Upper lobe of right lung (tissue), 1 donor: ENCODE results near the gene SCD5. TPM values are rescaled to one million over a fixed set of nuclear protein-coding genes. Genes with fewer than 3 reads are reported as not detected.

Source experiments
- ATAC-seq: fragments of 200-7000 bp; cut with Tn5 transposase; one replicate; pipeline ENCODE4 v1.9.1; 2020; ENCODE audit warnings: mild to moderate bottlenecking, moderate library complexity
- DNase-seq: peaks from one replicate; pipeline ENCODE4 v3.0.0-alpha.2; 2020
- H3K27ac ChIP-seq: fragments of 200-600 bp; one replicate; pipeline ENCODE4 v1.8.0; 2022
- H3K27me3 ChIP-seq: fragments of 200-600 bp; one replicate; pipeline ENCODE4 v1.8.0; 2022; ENCODE audit warnings: mild to moderate bottlenecking
- H3K36me3 ChIP-seq: fragments of 200-600 bp; one replicate; pipeline ENCODE4 v1.8.0; 2022
- H3K4me1 ChIP-seq: fragments of 200-600 bp; one replicate; pipeline ENCODE4 v1.8.0; 2022
- H3K4me3 ChIP-seq: fragments of 200-600 bp; one replicate; pipeline ENCODE4 v1.8.0; 2022; ENCODE audit warnings: mild to moderate bottlenecking
- H3K9me3 ChIP-seq: fragments of 200-600 bp; one replicate; pipeline ENCODE4 v1.8.0; 2022
- CTCF ChIP-seq: fragments of 200-600 bp; IDR thresholded peaks from one replicate; pipeline ENCODE4 v1.8.0; 2022; ENCODE audit warnings: antibody characterized with exemption
- intact Hi-C: fragments of 100-400 bp; cut with DNase I; formaldehyde crosslinking; loops from one replicate; pipeline ENCODE4 v1.11.0; 2022
- total RNA-seq: library from RNA; stranded (reverse); fragmentation: NEBNext Ultra II Directional; extraction: Animal tissue kit (Norgen Biotek cat#: 25700); gene quantifications from one replicate; pipeline ENCODE4 v1.2.1, GENCODE V29; 2021
- donor health status: DM: no; HTN: yes; CAD: no; lungs with severe emphysema.

SCD5 gene
- total RNA-seq, 1 donor from 2014 or later = 20.6 TPM

DNA sequence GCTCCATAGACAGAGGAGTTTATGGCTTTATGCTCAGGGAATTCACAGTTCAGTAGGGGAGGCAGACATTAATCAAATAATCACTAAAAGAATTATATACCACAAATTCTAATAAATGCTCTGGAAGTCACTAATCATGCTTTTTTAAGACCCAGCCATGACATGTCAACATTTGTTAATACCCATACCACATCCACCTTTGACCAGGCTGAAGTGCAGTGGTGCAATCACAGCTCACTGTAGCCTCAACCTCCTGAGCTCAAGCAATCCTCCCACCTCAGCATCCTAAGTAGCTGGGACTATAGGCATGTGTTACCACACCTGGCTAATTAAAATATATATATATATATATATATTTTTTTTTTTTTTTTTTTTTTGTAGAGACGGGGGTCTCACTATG, 12.8 kb upstream of the SCD5 start:
- no peak overlapping the region for H3K27ac ChIP-seq
- H3K27me3 ChIP-seq = no peaks in the 10 kb centered on the region
- DNase-seq (no peak), ATAC-seq (no peak)
- H3K36me3 ChIP-seq = no peaks in the 10 kb centered on the region
- intact Hi-C loops = no loop called here
- peaks cover 5% of the 10 kb centered on the region for H3K4me1 ChIP-seq
- H3K9me3 ChIP-seq = no peaks in the 10 kb centered on the region
- no peak for TF ChIP-seq CTCF
- H3K4me3 ChIP-seq = no peak overlapping the region

DNA sequence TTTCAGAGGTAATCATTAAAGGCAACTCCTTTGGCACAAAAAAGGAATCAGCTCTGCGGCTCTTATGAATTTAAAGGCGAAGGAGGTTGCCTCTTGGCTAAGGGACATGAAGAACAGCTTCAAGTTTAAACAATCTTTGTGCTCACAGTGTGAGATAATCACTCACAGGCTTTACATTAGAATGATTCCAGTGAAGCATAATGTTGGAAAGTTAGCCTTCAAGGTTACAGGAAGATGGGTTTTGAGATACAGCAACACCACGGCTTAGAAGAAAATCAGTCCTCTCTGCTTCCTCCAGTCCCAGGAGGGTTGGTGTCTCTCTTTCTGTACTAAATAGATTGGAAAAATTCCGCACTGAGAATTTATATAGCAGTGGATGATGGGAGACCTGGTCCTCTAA, 11.6 kb upstream of the SCD5 start:
- no peak for TF ChIP-seq CTCF
- H3K9me3 ChIP-seq = no peaks in the 10 kb centered on the region
- H3K4me3 ChIP-seq = no peak overlapping the region
- intact Hi-C loops = no loop called here
- no peak for DNase-seq
- no peak overlapping the region for H3K27ac ChIP-seq
- H3K4me1 ChIP-seq = peaks cover 5% of the 10 kb centered on the region
- no peaks in the 10 kb centered on the region for H3K27me3 ChIP-seq
- H3K36me3 ChIP-seq = no peaks in the 10 kb centered on the region
- no peak for ATAC-seq

- DNase-seq (no peak), ATAC-seq (no peak)
Measured at GRCh38 chr4:82809619-82810018, 11.0 kb upstream of the SCD5 start.

DNA sequence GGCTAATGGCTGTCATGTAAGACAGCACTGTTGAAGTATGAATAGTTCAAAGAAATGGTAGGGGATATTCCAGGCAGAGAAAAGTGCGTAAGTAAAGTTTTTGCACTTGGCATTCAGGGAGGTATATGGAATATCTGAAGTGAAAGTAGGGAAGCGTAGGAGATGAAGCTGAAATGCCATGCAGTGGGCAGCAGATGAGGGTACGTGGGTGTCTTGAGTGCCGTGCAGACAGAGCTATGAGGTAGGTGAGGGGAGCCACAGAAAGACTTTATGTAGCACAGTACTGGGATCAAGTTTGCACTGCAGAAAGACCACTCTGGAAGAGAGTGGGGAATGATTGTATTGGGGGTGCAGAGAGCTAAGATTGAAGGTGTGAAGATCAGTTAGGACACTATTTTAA, 5.2 kb upstream of the SCD5 start:
- Histone ChIP-seq H3K9me3 (no peaks in the 10 kb centered on the region), H3K4me1 (peaks cover 6% of the 10 kb centered on the region), H3K36me3 (no peaks in the 10 kb centered on the region), H3K27ac (no peak overlapping the region), H3K27me3 (peaks cover 9% of the 10 kb centered on the region), H3K4me3 (no peak overlapping the region)
- DNase-seq = no peak
- intact Hi-C loops = no loop called here
- no peak for TF ChIP-seq CTCF
- no peak for ATAC-seq

More at GRCh38 chr4:82809619-82810018, 11.0 kb upstream of the SCD5 start:
- Histone ChIP-seq H3K27ac (no peak overlapping the region), H3K4me3 (no peak overlapping the region), H3K27me3 (no peaks in the 10 kb centered on the region), H3K4me1 (peaks cover 5% of the 10 kb centered on the region), H3K36me3 (no peaks in the 10 kb centered on the region), H3K9me3 (no peaks in the 10 kb centered on the region)
- intact Hi-C loops = no loop called here
- no peak for TF ChIP-seq CTCF

DNA sequence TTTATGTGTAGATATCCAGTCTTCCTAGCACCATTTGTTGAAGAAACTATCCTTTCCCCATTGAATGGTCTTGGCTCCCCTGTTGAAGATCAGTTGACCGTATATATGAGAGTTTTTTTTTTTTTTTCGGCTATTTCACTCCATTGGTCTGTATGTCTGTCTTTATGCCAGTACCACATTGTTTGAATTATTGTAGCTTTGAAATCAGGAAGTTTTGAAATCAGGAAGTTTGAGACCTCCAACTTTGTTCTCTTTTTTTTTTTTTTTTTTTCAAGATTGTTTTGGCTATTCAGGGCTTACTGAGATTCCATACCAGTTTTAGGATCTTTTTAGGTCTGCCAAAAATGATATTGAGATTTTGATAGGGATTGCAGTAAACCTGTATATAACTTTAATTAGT, 4.3 kb upstream of the SCD5 start:
- no peaks in the 10 kb centered on the region for H3K36me3 ChIP-seq
- no peaks in the 10 kb centered on the region for H3K9me3 ChIP-seq
- DNase-seq = no peak
- no peak overlapping the region for H3K27ac ChIP-seq
- intact Hi-C loops = no loop called here
- peaks cover 9% of the 10 kb centered on the region for H3K27me3 ChIP-seq
- peaks cover 6% of the 10 kb centered on the region for H3K4me1 ChIP-seq
- no peak for ATAC-seq
- no peak overlapping the region for H3K4me3 ChIP-seq
- no peak for TF ChIP-seq CTCF

GRCh38 chr4:82801910-82802521, 3.4 kb upstream of the SCD5 start:
- no peaks in the 10 kb centered on the region for H3K9me3 ChIP-seq
- peak; percentile 33 for TF ChIP-seq CTCF
- DNase-seq (no peak), ATAC-seq (no peak)
- intact Hi-C loops = no loop called here
- peaks cover 14% of the 10 kb centered on the region for H3K4me1 ChIP-seq
- H3K36me3 ChIP-seq = no peaks in the 10 kb centered on the region
- H3K4me3 ChIP-seq = no peak overlapping the region
- H3K27ac ChIP-seq = no peak overlapping the region
- H3K27me3 ChIP-seq = peaks cover 15% of the 10 kb centered on the region
